Mammary epithelial cell (primary cell): ENCODE results near the gene CD3E.

Source experiments
- EZH2 ChIP-seq: IDR thresholded peaks from 2 replicates; pipeline ENCODE4 v1.6.1; 2012; ENCODE audit warnings: low read length, inconsistent platforms, borderline replicate concordance
- TF ChIP-seq, protein P1 (sequence below), 2 donors: IDR thresholded peaks in 1 of 2; conservative IDR thresholded peaks in 1 of 2; 2 replicates each; pipeline ENCODE4 v1.5.1; 2011 to 2012; ENCODE audit warnings: inconsistent platforms in 2 of 2, low read length in 2 of 2, mild to moderate bottlenecking in 2 of 2, control low read depth in 1 of 2, low read depth in 1 of 2; ENCODE audit not compliant: insufficient read depth in 1 of 2; ENCODE audit errors: extremely low read depth in 1 of 2

DNA sequence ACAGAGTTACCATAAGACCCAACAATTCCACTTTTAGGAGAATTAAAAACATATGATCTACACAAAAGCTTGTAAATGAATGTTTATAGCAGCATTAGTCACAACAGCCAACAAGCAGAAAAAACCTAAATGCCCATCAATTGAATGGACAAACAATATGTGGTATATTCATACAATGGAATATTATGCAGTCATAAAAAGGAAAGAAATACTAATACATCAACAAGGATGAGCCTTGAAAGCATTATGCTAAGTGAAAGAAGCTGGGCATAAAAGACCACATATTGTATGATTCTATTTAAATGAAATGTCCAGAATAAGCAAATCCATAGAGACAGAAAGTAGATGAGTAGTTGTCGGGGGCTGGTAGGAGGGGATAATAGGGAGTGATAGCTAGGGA, 45.4 kb upstream of the CD3E start:
- TF ChIP-seq, protein P1, sequence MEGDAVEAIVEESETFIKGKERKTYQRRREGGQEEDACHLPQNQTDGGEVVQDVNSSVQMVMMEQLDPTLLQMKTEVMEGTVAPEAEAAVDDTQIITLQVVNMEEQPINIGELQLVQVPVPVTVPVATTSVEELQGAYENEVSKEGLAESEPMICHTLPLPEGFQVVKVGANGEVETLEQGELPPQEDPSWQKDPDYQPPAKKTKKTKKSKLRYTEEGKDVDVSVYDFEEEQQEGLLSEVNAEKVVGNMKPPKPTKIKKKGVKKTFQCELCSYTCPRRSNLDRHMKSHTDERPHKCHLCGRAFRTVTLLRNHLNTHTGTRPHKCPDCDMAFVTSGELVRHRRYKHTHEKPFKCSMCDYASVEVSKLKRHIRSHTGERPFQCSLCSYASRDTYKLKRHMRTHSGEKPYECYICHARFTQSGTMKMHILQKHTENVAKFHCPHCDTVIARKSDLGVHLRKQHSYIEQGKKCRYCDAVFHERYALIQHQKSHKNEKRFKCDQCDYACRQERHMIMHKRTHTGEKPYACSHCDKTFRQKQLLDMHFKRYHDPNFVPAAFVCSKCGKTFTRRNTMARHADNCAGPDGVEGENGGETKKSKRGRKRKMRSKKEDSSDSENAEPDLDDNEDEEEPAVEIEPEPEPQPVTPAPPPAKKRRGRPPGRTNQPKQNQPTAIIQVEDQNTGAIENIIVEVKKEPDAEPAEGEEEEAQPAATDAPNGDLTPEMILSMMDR (conservative IDR thresholded peaks at IDR 0.05 in 1 of 2, IDR thresholded peaks at IDR 0.05 in 1 of 2; ENCODE audit: extremely low read depth in 1 of 2, insufficient read depth in 1 of 2, low read depth in 1 of 2, low read length in 2 of 2): no peak
- no peak for TF ChIP-seq EZH2
